ENCODE measurements around the gene CMPK2.
A peak's percentile ranks its signal among the peaks of the same experiment; 100 is the strongest.

CMPK2 gene

DNA sequence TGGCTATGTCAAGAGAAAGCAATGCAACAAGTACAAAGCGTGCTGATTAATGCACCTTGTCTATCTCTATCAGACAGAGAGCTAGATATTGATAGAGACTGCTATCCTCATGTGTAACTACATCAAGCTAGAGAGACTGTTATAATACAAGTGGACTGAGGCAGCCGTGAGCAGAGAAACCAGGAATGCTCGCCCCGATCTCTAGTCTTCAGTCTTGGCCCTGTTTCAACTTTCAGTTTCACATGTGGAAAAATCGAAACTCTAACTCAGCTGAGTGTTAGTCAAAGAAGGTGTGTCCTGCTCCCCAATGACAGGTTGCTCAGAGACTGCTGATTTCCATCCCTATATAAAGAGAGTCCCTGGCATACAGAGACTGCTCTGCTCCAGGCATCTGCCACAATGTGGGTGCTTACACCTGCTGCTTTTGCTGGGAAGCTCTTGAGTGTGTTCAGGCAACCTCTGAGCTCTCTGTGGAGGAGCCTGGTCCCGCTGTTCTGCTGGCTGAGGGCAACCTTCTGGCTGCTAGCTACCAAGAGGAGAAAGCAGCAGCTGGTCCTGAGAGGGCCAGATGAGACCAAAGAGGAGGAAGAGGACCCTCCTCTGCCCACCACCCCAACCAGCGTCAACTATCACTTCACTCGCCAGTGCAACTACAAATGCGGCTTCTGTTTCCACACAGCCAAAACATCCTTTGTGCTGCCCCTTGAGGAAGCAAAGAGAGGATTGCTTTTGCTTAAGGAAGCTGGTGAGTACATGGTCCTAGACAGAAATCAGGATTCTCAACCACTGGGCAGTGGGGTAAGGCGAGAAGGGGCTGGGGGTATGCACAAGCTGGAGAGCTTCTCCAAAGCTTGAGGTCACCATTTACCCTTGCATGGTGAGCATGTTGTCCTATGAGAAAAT lies 11.9 kb upstream of the CMPK2 start, which contains the start of gene RSAD2:
RSAD2 (plus strand) TSS at position 376 of the 903 bp plus-strand sequence; CDS start at position 400, 24 bp downstream.
- TF ChIP-seq CSRNP3 (CRISPR knock-in tag; IDR thresholded peaks at IDR 0.05) (no peak), ZNF70 (CRISPR knock-in tag; IDR thresholded peaks at IDR 0.05) (no peak), GLIS3 (CRISPR knock-in tag; IDR thresholded peaks at IDR 0.05) (no peak), PATZ1 (CRISPR knock-in tag; IDR thresholded peaks at IDR 0.05; ENCODE audit: borderline replicate concordance) (no peak), ESRRG (CRISPR knock-in tag; IDR thresholded peaks at IDR 0.05) (no peak), ISL1 (CRISPR knock-in tag; IDR thresholded peaks at IDR 0.05) (no peak), CSDC2 (CRISPR knock-in tag; IDR thresholded peaks at IDR 0.05) (no peak), ZC3H10 (CRISPR knock-in tag; IDR thresholded peaks at IDR 0.05) (no peak), BACH2 (CRISPR knock-in tag; IDR thresholded peaks at IDR 0.05; ENCODE audit: borderline replicate concordance) (no peak), ZNF565 (CRISPR knock-in tag; conservative IDR thresholded peaks at IDR 0.05; ENCODE audit: low read depth) (no peak), OSR1 (CRISPR knock-in tag; IDR thresholded peaks at IDR 0.05) (no peak), ZFP30 (CRISPR knock-in tag; IDR thresholded peaks at IDR 0.05) (no peak), PPARA (CRISPR knock-in tag; IDR thresholded peaks at IDR 0.05; ENCODE audit: borderline replicate concordance) (no peak), TOX (CRISPR knock-in tag; IDR thresholded peaks at IDR 0.05; ENCODE audit: borderline replicate concordance) (no peak)
- TF ChIP-seq, protein P1, sequence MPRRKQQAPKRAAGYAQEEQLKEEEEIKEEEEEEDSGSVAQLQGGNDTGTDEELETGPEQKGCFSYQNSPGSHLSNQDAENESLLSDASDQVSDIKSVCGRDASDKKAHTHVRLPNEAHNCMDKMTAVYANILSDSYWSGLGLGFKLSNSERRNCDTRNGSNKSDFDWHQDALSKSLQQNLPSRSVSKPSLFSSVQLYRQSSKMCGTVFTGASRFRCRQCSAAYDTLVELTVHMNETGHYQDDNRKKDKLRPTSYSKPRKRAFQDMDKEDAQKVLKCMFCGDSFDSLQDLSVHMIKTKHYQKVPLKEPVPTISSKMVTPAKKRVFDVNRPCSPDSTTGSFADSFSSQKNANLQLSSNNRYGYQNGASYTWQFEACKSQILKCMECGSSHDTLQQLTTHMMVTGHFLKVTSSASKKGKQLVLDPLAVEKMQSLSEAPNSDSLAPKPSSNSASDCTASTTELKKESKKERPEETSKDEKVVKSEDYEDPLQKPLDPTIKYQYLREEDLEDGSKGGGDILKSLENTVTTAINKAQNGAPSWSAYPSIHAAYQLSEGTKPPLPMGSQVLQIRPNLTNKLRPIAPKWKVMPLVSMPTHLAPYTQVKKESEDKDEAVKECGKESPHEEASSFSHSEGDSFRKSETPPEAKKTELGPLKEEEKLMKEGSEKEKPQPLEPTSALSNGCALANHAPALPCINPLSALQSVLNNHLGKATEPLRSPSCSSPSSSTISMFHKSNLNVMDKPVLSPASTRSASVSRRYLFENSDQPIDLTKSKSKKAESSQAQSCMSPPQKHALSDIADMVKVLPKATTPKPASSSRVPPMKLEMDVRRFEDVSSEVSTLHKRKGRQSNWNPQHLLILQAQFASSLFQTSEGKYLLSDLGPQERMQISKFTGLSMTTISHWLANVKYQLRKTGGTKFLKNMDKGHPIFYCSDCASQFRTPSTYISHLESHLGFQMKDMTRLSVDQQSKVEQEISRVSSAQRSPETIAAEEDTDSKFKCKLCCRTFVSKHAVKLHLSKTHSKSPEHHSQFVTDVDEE (CRISPR knock-in tag; IDR thresholded peaks at IDR 0.05): no peak
- TF ChIP-seq, protein P2, sequence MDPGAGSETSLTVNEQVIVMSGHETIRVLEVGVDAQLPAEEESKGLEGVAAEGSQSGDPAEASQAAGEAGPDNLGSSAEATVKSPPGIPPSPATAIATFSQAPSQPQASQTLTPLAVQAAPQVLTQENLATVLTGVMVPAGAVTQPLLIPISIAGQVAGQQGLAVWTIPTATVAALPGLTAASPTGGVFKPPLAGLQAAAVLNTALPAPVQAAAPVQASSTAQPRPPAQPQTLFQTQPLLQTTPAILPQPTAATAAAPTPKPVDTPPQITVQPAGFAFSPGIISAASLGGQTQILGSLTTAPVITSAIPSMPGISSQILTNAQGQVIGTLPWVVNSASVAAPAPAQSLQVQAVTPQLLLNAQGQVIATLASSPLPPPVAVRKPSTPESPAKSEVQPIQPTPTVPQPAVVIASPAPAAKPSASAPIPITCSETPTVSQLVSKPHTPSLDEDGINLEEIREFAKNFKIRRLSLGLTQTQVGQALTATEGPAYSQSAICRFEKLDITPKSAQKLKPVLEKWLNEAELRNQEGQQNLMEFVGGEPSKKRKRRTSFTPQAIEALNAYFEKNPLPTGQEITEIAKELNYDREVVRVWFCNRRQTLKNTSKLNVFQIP (CRISPR knock-in tag; IDR thresholded peaks at IDR 0.05; ENCODE audit: borderline replicate concordance, low read depth): no peak
- TF ChIP-seq, protein P3, sequence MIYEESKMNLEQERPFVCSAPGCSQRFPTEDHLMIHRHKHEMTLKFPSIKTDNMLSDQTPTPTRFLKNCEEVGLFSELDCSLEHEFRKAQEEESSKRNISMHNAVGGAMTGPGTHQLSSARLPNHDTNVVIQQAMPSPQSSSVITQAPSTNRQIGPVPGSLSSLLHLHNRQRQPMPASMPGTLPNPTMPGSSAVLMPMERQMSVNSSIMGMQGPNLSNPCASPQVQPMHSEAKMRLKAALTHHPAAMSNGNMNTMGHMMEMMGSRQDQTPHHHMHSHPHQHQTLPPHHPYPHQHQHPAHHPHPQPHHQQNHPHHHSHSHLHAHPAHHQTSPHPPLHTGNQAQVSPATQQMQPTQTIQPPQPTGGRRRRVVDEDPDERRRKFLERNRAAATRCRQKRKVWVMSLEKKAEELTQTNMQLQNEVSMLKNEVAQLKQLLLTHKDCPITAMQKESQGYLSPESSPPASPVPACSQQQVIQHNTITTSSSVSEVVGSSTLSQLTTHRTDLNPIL (CRISPR knock-in tag; IDR thresholded peaks at IDR 0.05; ENCODE audit: low read depth): no peak
- ATAC-seq: peak; percentile 76

DNA sequence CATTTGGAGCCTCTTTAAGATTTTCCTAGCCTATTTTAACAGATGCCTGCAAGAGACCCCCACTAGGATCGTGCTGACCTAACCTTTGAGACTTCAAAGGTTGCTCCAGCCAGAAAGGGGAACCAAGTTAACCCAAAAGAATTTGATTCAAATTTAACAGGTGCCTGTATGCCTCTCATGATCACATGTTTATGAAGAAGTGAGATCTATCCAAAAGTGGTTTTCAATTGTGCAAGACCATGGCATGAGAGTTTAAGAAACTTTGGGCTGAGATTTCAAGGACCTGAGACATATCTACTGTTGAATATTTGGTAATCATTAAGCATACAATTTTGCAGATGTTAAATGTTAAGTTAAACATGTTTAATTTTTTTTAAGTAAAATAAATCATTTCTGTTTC lies 10.6 kb upstream of the CMPK2 start:
- no peak for ATAC-seq
- TF ChIP-seq CSDC2 (CRISPR knock-in tag; IDR thresholded peaks at IDR 0.05) (no peak), OSR1 (CRISPR knock-in tag; IDR thresholded peaks at IDR 0.05) (no peak), GLIS3 (CRISPR knock-in tag; IDR thresholded peaks at IDR 0.05) (no peak), TCF4 (CRISPR knock-in tag; IDR thresholded peaks at IDR 0.05; ENCODE audit: borderline replicate concordance) (no peak), RARB (CRISPR knock-in tag; IDR thresholded peaks at IDR 0.05) (no peak), SNAI2 (CRISPR knock-in tag; IDR thresholded peaks at IDR 0.05) (no peak), ISL1 (CRISPR knock-in tag; IDR thresholded peaks at IDR 0.05) (no peak), ZFP3 (CRISPR knock-in tag; IDR thresholded peaks at IDR 0.05) (no peak), ESRRG (CRISPR knock-in tag; IDR thresholded peaks at IDR 0.05) (no peak), ZNF565 (CRISPR knock-in tag; conservative IDR thresholded peaks at IDR 0.05; ENCODE audit: low read depth) (no peak), ZC3H10 (CRISPR knock-in tag; IDR thresholded peaks at IDR 0.05) (no peak), ZNF70 (CRISPR knock-in tag; IDR thresholded peaks at IDR 0.05) (no peak), TOX (CRISPR knock-in tag; IDR thresholded peaks at IDR 0.05; ENCODE audit: borderline replicate concordance) (no peak), CSRNP3 (CRISPR knock-in tag; IDR thresholded peaks at IDR 0.05) (no peak)
- TF ChIP-seq, protein P2 (CRISPR knock-in tag; IDR thresholded peaks at IDR 0.05; ENCODE audit: borderline replicate concordance, low read depth): no peak
- TF ChIP-seq, protein P1 (CRISPR knock-in tag; IDR thresholded peaks at IDR 0.05): no peak
